PC-3 (cell line): ENCODE data around the gene OR52A1.
"Not testable (repeated sequence)": the region's sequence is repeated elsewhere in the genome, so short reads cannot be mapped to it uniquely, and the experiment has no call there.

ENCODE experiments used
- CTCF ChIP-seq: fragments of 300-600 bp; sonication (generic); conservative IDR thresholded peaks from 2 replicates; pipeline ENCODE4 v1.5.1; 2017; ENCODE audit warnings: antibody characterized with exemption, low read depth, mild to moderate bottlenecking, low read length
- EZH2 ChIP-seq: fragments of 300-600 bp; sonication (generic); IDR thresholded peaks from one replicate; pipeline ENCODE4 v1.6.1; 2017; ENCODE audit warnings: antibody characterized with exemption, mild to moderate bottlenecking, low read length; ENCODE audit not compliant: unreplicated experiment
- EZH2phosphoT487 ChIP-seq: fragments of 300-600 bp; sonication (generic); IDR thresholded peaks from 2 replicates; pipeline ENCODE4 v1.6.1; 2018; ENCODE audit warnings: mild to moderate bottlenecking, antibody characterized with exemption, low read length, borderline replicate concordance

- TF ChIP-seq EZH2phosphoT487, EZH2, CTCF: not testable (repeated sequence)
These were observed 6.5 kb upstream of the OR52A1 start for GRCh38 chr11:5161045-5161444.
